H1 (cell line): ENCODE data around the gene ST6GALNAC3. TPM values are rescaled to one million over a fixed set of nuclear protein-coding genes. Genes with fewer than 3 reads are reported as not detected.

Experiments
- CTCF ChIA-PET: fragments of 300-600 bp; sonication (Branson Sonifier 250); formaldehyde crosslinking; loops from one replicate; lab custom pipeline; 2021; ENCODE audit not compliant: partially characterized antibody; lab: Charles Lee
- POLR2A ChIA-PET: fragments of 300-600 bp; sonication (Branson Sonifier 250); formaldehyde crosslinking; loops from one replicate; lab custom pipeline; 2021; ENCODE audit warnings: inconsistent platforms; ENCODE audit not compliant: partially characterized antibody; lab: Charles Lee
- DNase-seq, 2 experiments: peaks; one replicate each; pipeline versions ENCODE4 v3.0.0 to v3.0.0-alpha.2; 2010 to 2022; ENCODE audit warnings: low spot score in 2 of 2, low read depth in 1 of 2, mixed read lengths in 1 of 2
- FAIRE-seq: peaks from 2 replicates; lab custom pipeline; 2011; peaks lifted over from hg19 to GRCh38; lab: Jason Lieb, UNC
- H2AFZ ChIP-seq: 2 replicates; pipeline ENCODE4 v1.8.1; 2012; ENCODE audit warnings: low read length, inconsistent platforms
- H2AK5ac ChIP-seq: 2 replicates; pipeline ENCODE4 v1.6.1; 2013; ENCODE audit warnings: low read depth, low read length
- H2BK120ac ChIP-seq: replicated peaks from 2 replicates; pipeline ENCODE3; 2013; ENCODE audit warnings: low read depth, low read length, inconsistent platforms
- H2BK12ac ChIP-seq: 2 replicates; pipeline ENCODE4 v1.6.1; 2013; ENCODE audit warnings: low read depth, low read length
- H2BK15ac ChIP-seq: 2 replicates; pipeline ENCODE4 v1.6.1; 2013; ENCODE audit warnings: low read length
- H2BK20ac ChIP-seq: 2 replicates; pipeline ENCODE4 v1.6.1; 2013; ENCODE audit warnings: low read length
- H2BK5ac ChIP-seq: 2 replicates; pipeline ENCODE4 v1.6.1; 2013; ENCODE audit warnings: low read depth, low read length
- H3K14ac ChIP-seq: 2 replicates; pipeline ENCODE4 v1.6.1; 2013; ENCODE audit warnings: inconsistent platforms; ENCODE audit not compliant: insufficient read length
- H3K18ac ChIP-seq: 2 replicates; pipeline ENCODE4 v1.6.1; 2013; ENCODE audit warnings: low read length; ENCODE audit errors: extremely low read depth
- H3K23ac ChIP-seq: 2 replicates; pipeline ENCODE4 v1.6.1; 2013; ENCODE audit warnings: inconsistent platforms; ENCODE audit not compliant: insufficient read length
- H3K23me2 ChIP-seq: 2 replicates; pipeline ENCODE4 v1.6.1; 2013; ENCODE audit warnings: low read depth, low read length
- H3K27ac ChIP-seq: 2 replicates; pipeline ENCODE4 v1.6.1; 2011; ENCODE audit warnings: low read depth, low read length, inconsistent platforms
- H3K27me3 ChIP-seq, 4 experiments: replicated peaks in 1 of 4; 1 replicate in 1 of 4; 2 replicates in 3 of 4; pipeline versions ENCODE4 v1.6.1 to v1.8.1; 2011 to 2013; ENCODE audit warnings: low read length in 3 of 4, mild to moderate bottlenecking in 3 of 4, inconsistent platforms in 2 of 4, mixed read lengths in 2 of 4, moderate library complexity in 1 of 4; ENCODE audit not compliant: control insufficient read depth in 3 of 4, insufficient read depth in 3 of 4; ENCODE audit errors: extremely low read depth in 1 of 4
- H3K36me3 ChIP-seq, 4 experiments: 2 replicates each; pipeline versions ENCODE4 v1.6.1 to v1.8.1; 2011 to 2013; ENCODE audit warnings: mild to moderate bottlenecking in 4 of 4, low read length in 3 of 4, moderate library complexity in 2 of 4, control low read depth in 1 of 4, inconsistent platforms in 1 of 4; ENCODE audit not compliant: insufficient read depth in 4 of 4, control insufficient read depth in 2 of 4
- H3K4ac ChIP-seq: replicated peaks from 2 replicates; pipeline ENCODE3; 2013; ENCODE audit warnings: low read length, low read depth, mixed read lengths, inconsistent platforms; ENCODE audit not compliant: insufficient read length
- H3K4me1 ChIP-seq, 4 experiments: replicated peaks in 1 of 4; 1 replicate in 1 of 4; 2 replicates in 3 of 4; pipeline versions ENCODE4 v1.6.1 to v1.8.1; 2011 to 2013; ENCODE audit warnings: low read length in 3 of 4, inconsistent platforms in 2 of 4, mixed read lengths in 1 of 4; ENCODE audit not compliant: insufficient read depth in 4 of 4, control insufficient read depth in 3 of 4
- H3K4me2 ChIP-seq, 2 experiments: 2 replicates each; pipeline versions ENCODE4 v1.6.1 to v1.8.1; 2011 to 2013; ENCODE audit warnings: low read depth in 2 of 2, low read length in 2 of 2, control low read depth in 1 of 2, inconsistent platforms in 1 of 2, mild to moderate bottlenecking in 1 of 2; ENCODE audit not compliant: insufficient read depth in 1 of 2
- H3K4me3 ChIP-seq, 4 experiments: fragments of 200-600, 300-600 bp in 1 of 4; sonication (generic), shearing (Covaris generic), sonication (Bioruptor Twin) in 1 of 4; 2 replicates each; pipeline versions ENCODE4 v1.5.1 to v1.8.1; 2011 to 2016; ENCODE audit warnings: low read length in 4 of 4, low read depth in 3 of 4, control low read depth in 2 of 4, inconsistent platforms in 2 of 4, mild to moderate bottlenecking in 2 of 4, mixed read lengths in 1 of 4, moderate library complexity in 1 of 4; ENCODE audit not compliant: insufficient read depth in 2 of 4; ENCODE audit errors: extremely low read depth in 1 of 4
- H3K56ac ChIP-seq: replicated peaks from 2 replicates; pipeline ENCODE3; 2013; ENCODE audit warnings: low read depth, mild to moderate bottlenecking, mixed read lengths, low read length, inconsistent platforms; ENCODE audit not compliant: insufficient read length
- H3K79me1 ChIP-seq: 2 replicates; pipeline ENCODE4 v1.6.1; 2013; ENCODE audit warnings: low read depth, low read length, control low read depth
- H3K79me2 ChIP-seq, 2 experiments: 2 replicates each; pipeline versions ENCODE4 v1.6.1 to v1.8.1; 2012 to 2013; ENCODE audit warnings: low read length in 2 of 2, mild to moderate bottlenecking in 2 of 2, inconsistent platforms in 1 of 2; ENCODE audit not compliant: insufficient read depth in 2 of 2, control insufficient read depth in 1 of 2
- H3K9ac ChIP-seq, 4 experiments: replicated peaks in 1 of 4; 1 replicate in 1 of 4; 2 replicates in 3 of 4; pipeline versions ENCODE4 v1.6.1 to v1.8.1; 2011 to 2013; ENCODE audit warnings: low read depth in 3 of 4, low read length in 3 of 4, control low read depth in 2 of 4, mild to moderate bottlenecking in 2 of 4, moderate library complexity in 2 of 4, inconsistent platforms in 1 of 4; ENCODE audit errors: extremely low read depth in 1 of 4
- H3K9me3 ChIP-seq, 2 experiments: 2 replicates each; pipeline versions ENCODE4 v1.6.1 to v1.8.1; 2012 to 2013; ENCODE audit warnings: mild to moderate bottlenecking in 2 of 2, moderate library complexity in 2 of 2, control low read depth in 1 of 2, inconsistent platforms in 1 of 2, low read depth in 1 of 2, low read length in 1 of 2, mixed read lengths in 1 of 2; ENCODE audit not compliant: insufficient read depth in 2 of 2
- H4K20me1 ChIP-seq, 2 experiments: replicated peaks in 1 of 2; 2 replicates each; pipeline versions ENCODE3 to v1.8.1; 2011 to 2013; ENCODE audit warnings: inconsistent platforms in 2 of 2, low read length in 2 of 2, mild to moderate bottlenecking in 1 of 2; ENCODE audit not compliant: insufficient read depth in 2 of 2, control insufficient read depth in 1 of 2
- H4K5ac ChIP-seq: 2 replicates; pipeline ENCODE4 v1.6.1; 2013; ENCODE audit warnings: low read length, low read depth, mixed read lengths, inconsistent platforms; ENCODE audit not compliant: insufficient read length
- H4K8ac ChIP-seq: 2 replicates; pipeline ENCODE4 v1.8.0; 2013; ENCODE audit warnings: mild to moderate bottlenecking, moderate library complexity, low read length, inconsistent platforms; ENCODE audit not compliant: insufficient read depth; ENCODE audit errors: extremely low read depth
- H4K91ac ChIP-seq: replicated peaks from 2 replicates; pipeline ENCODE3; 2013; ENCODE audit warnings: low read length, mixed read lengths, inconsistent platforms; ENCODE audit not compliant: insufficient read length
- ASH2L ChIP-seq: fragments of 200-600, 300-600 bp; sonication (generic); IDR thresholded peaks from one replicate; pipeline ENCODE4 v1.7.1; 2017; ENCODE audit warnings: low read length
- CBX8 ChIP-seq: fragments of 300-800, 300-1000 bp; sonication (generic); IDR thresholded peaks from 2 replicates; pipeline ENCODE4 v1.7.1; 2016; ENCODE audit warnings: low read depth, low read length, borderline replicate concordance
- EP300 ChIP-seq, 2 experiments: IDR thresholded peaks; 1 replicate in 1 of 2; 2 replicates in 1 of 2; pipeline ENCODE4 v1.6.1; 2011 to 2012; ENCODE audit warnings: low read depth in 2 of 2, low read length in 2 of 2, mild to moderate bottlenecking in 2 of 2, borderline replicate concordance in 1 of 2, inconsistent platforms in 1 of 2, moderate library complexity in 1 of 2
- JUN ChIP-seq: IDR thresholded peaks from 2 replicates; pipeline ENCODE4 v1.6.1; 2011; ENCODE audit warnings: low read depth, mild to moderate bottlenecking, improper control_type of control experiment, low read length
- JUND ChIP-seq: IDR thresholded peaks from 2 replicates; pipeline ENCODE4 v1.6.1; 2011; ENCODE audit warnings: mild to moderate bottlenecking, improper control_type of control experiment, low read length
- KDM1A ChIP-seq: fragments of 200-600, 300-600 bp; sonication (generic); IDR thresholded peaks from 2 replicates; pipeline ENCODE4 v1.7.1; 2016; ENCODE audit warnings: mild to moderate bottlenecking, low read length, borderline replicate concordance
- KDM4A ChIP-seq: IDR thresholded peaks from one replicate; pipeline ENCODE4 v1.7.1; 2012; ENCODE audit warnings: low read depth, mild to moderate bottlenecking, moderate library complexity, low read length, inconsistent platforms; ENCODE audit not compliant: severe bottlenecking
- RAD21 ChIP-seq, 2 experiments: IDR thresholded peaks in 1 of 2; conservative IDR thresholded peaks in 1 of 2; 2 replicates each; pipeline ENCODE4 v1.6.1; 2011; ENCODE audit warnings: low read depth in 2 of 2, low read length in 2 of 2, improper control_type of control experiment in 1 of 2, inconsistent platforms in 1 of 2, mild to moderate bottlenecking in 1 of 2, moderate library complexity in 1 of 2
- SIRT6 ChIP-seq: IDR thresholded peaks from one replicate; pipeline ENCODE4 v1.7.1; 2012; ENCODE audit warnings: low read length, inconsistent platforms
- WGBS, 2 experiments: shearing (Covaris generic) in 1 of 2; methylation state at CpG; one replicate each; pipeline versions ENCODE4 v1.1.6 to v1.1.7; 2013 to 2015; ENCODE audit warnings: low lambda C conversion rate in 2 of 2, mixed read lengths in 2 of 2, inconsistent platforms in 1 of 2, low coverage in 1 of 2, missing lambda C conversion rate in 1 of 2; ENCODE audit not compliant: insufficient replicate concordance in 2 of 2, insufficient coverage in 1 of 2, insufficient read length in 1 of 2; ENCODE audit errors: extremely low coverage in 1 of 2, missing lambda C conversion rate in 1 of 2; 5-methylcytosine and 5-hydroxymethylcytosine counted together
- polyA plus RNA-seq, 7 experiments: library from polyadenylated mRNA; depleted of rRNA in 3 of 7; stranded (reverse) in 5 of 7; unstranded in 2 of 7; fragments of >200 nt in 5 of 7; fragments of 200-250 nt in 2 of 7; gene quantifications; 1 replicate in 5 of 7; 2 replicates in 1 of 7; 4 replicates in 1 of 7; pipeline versions ENCODE4 v1.2.1 to v1.2.3, GENCODE V29; 2011 to 2013; ENCODE audit warnings: missing spikeins in 2 of 7, mixed read lengths in 2 of 7
- total RNA-seq: library from RNA; stranded (reverse); fragmentation: NEBNext Ultra II Directional; extraction: Animal tissue kit (Norgen Biotek cat#: 25700); gene quantifications from 2 replicates; pipeline ENCODE4 v1.2.1, GENCODE V29; 2021
- TF ChIP-seq, protein P1 (sequence below), 3 experiments: IDR thresholded peaks; 1 replicate in 2 of 3; 2 replicates in 1 of 3; pipeline versions ENCODE4 v1.5.1 to v1.6.1; 2011; ENCODE audit warnings: low read length in 3 of 3, mild to moderate bottlenecking in 3 of 3, inconsistent platforms in 2 of 3, low read depth in 1 of 3, moderate library complexity in 1 of 3; ENCODE audit not compliant: insufficient read depth in 1 of 3; ENCODE audit errors: control extremely low read depth in 1 of 3

The ST6GALNAC3 gene
- total and polyA plus RNA-seq, 2 of the 8 experiments (the other 6 are each of a cell fraction or from before 2014, with no cell fraction given), result 4.9 to 19.0 TPM

DNA sequence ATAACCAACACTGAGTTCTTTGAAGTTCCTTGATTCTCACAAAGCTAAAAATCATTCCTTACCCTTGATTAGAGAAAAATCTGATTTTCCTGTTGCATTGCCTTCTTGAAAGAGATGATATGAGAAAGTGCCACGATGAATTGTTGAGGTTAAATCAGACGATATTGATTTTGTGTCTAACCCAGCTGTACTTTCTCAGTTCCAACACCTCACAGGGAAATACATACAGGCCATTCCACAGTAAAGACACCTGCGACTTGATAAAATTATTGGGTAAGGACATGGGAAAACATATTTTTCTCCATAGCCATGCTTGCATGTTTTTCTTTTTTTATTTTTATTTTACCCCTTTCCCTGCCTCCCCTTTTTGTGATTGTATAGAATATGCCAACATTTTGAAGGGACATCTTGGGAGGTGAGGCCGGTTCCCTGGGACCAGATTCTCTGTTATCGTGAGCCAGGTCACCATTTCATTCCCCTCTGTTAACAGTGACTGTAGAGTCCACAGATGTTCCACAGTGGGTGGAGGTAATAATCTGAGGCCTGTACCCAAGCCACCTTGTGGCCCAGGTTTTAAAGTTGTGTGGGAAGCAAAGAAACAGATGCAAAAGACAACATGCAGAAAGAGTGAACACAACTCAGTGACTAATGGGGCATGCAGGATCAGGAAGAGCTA lies 537.4 kb downstream of the ST6GALNAC3 start:
- Histone ChIP-seq H3K14ac (no peak overlapping the region), H2AK5ac (no peak overlapping the region), H3K4ac (no peak overlapping the region), H3K23ac (no peak overlapping the region), H3K79me1 (no peaks in the 10 kb centered on the region), H4K20me1 (no peaks in the 10 kb centered on the region), H2BK120ac (no peak overlapping the region), H4K8ac (no peak overlapping the region), H3K36me3 (no peaks in the 10 kb centered on the region), H3K9me3 (no peaks in the 10 kb centered on the region), H2BK15ac (no peak overlapping the region), H3K23me2 (no peaks in the 10 kb centered on the region; the same call in 1 of the 2 replicates), H3K4me3 (no peak overlapping the region), H3K9ac (no peak overlapping the region), H3K27me3 (no peaks in the 10 kb centered on the region), H3K4me2 (no peak overlapping the region), H3K18ac (no peak overlapping the region), H3K56ac (no peak overlapping the region), H4K91ac (no peak overlapping the region), H2AFZ (no peak overlapping the region), H3K27ac (no peak overlapping the region), H4K5ac (no peak overlapping the region), H3K79me2 (no peaks in the 10 kb centered on the region), H2BK20ac (no peak overlapping the region), H2BK5ac (no peak overlapping the region), H2BK12ac (no peak overlapping the region), H3K4me1 (no peaks in the 10 kb centered on the region)
- FAIRE-seq (no peak), DNase-seq (no peak)
- WGBS, 2 experiments, result 93% methylated on average over 5 of the region's 5 CpGs; no CpG with 5 or more reads in 1 of the 2 experiments
- CTCF ChIA-PET, result interaction anchor here (1.4 kb wide), 1 partner anchor 281 kb away, joined by 3 read pairs; no protein-coding TSS in a partner anchor
- POLR2A ChIA-PET, result no interaction called here
- TF ChIP-seq EP300 (IDR thresholded peaks at IDR 0.05; ENCODE audit: borderline replicate concordance in 1 of 2, low read depth in 2 of 2, low read length in 2 of 2), result no peak
- no peak for TF ChIP-seq JUND
- TF ChIP-seq SIRT6, result no peak
- TF ChIP-seq, protein P1, sequence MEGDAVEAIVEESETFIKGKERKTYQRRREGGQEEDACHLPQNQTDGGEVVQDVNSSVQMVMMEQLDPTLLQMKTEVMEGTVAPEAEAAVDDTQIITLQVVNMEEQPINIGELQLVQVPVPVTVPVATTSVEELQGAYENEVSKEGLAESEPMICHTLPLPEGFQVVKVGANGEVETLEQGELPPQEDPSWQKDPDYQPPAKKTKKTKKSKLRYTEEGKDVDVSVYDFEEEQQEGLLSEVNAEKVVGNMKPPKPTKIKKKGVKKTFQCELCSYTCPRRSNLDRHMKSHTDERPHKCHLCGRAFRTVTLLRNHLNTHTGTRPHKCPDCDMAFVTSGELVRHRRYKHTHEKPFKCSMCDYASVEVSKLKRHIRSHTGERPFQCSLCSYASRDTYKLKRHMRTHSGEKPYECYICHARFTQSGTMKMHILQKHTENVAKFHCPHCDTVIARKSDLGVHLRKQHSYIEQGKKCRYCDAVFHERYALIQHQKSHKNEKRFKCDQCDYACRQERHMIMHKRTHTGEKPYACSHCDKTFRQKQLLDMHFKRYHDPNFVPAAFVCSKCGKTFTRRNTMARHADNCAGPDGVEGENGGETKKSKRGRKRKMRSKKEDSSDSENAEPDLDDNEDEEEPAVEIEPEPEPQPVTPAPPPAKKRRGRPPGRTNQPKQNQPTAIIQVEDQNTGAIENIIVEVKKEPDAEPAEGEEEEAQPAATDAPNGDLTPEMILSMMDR (IDR thresholded peaks at IDR 0.05; ENCODE audit: control extremely low read depth in 1 of 3, insufficient read depth in 1 of 3, low read depth in 1 of 3, low read length in 3 of 3), result no peak
- TF ChIP-seq ASH2L, result no peak
- TF ChIP-seq JUN, result no peak
- no peak for TF ChIP-seq RAD21 (IDR thresholded peaks at IDR 0.05 in 1 of 2, conservative IDR thresholded peaks at IDR 0.05 in 1 of 2; ENCODE audit: low read depth in 2 of 2, low read length in 2 of 2)
- TF ChIP-seq KDM4A, result no peak
- TF ChIP-seq CBX8, result no peak
- TF ChIP-seq KDM1A, result no peak
